Measurements from ENCODE around the gene CFAP73. TPM values are rescaled to one million over a fixed set of nuclear protein-coding genes. Genes with fewer than 3 reads are reported as not detected.

The CFAP73 gene
- total and polyA plus RNA-seq, 2 experiments from 2014 or later, result 0.50 to 0.59 TPM

- Histone ChIP-seq H3K4me1 (ENCODE audit: insufficient read depth) (peaks cover 14% of the 10 kb centered on the region; the same call in 1 of the 2 replicates), H4K20me1 (replicated peaks; ENCODE audit: insufficient read depth) (peaks cover 6% of the 10 kb centered on the region; the same call in 1 of the 2 replicates), H3K27ac (ENCODE audit: low read depth) (no peak overlapping the region), H3K4me2 (no peak overlapping the region), H3F3A (replicated peaks; ENCODE audit: low read depth) (peaks cover 17% of the 10 kb centered on the region), H3K4me3 (no peak overlapping the region), H3K79me2 (replicated peaks; ENCODE audit: insufficient read depth) (no peaks in the 10 kb centered on the region), H3K27me3 (ENCODE audit: insufficient read depth) (peaks cover 7% of the 10 kb centered on the region), H3K9me2 (ENCODE audit: insufficient read depth) (no peaks in the 10 kb centered on the region), H2AFZ (no peak overlapping the region), H3K36me3 (ENCODE audit: insufficient read depth) (no peaks in the 10 kb centered on the region; the same call in 1 of the 2 replicates)
- Mint-ChIP-seq H3K27me3 (ENCODE audit: insufficient read depth, low read depth, poor library complexity) (peaks cover 34% of the 10 kb centered on the region), H3K9me3 (peaks cover 3% of the 10 kb centered on the region; the same call in 1 of the 3 replicates), H3K27ac (no peak overlapping the region; the same call in 1 of the 2 replicates), H3K36me3 (ENCODE audit: low read depth) (peaks cover 56% of the 10 kb centered on the region), H3K4me3 (no peak overlapping the region), H3K4me1 (peaks cover 25% of the 10 kb centered on the region)
- TF ChIP-seq CTCF (conservative IDR thresholded peaks at IDR 0.05; ENCODE audit: low read depth in 2 of 2) (no peak), CREB1 (CRISPR knock-in tag; IDR thresholded peaks at IDR 0.05; ENCODE audit: low read depth) (no peak), ZNF462 (CRISPR knock-in tag; IDR thresholded peaks at IDR 0.05) (no peak), ETS1 (IDR thresholded peaks at IDR 0.05) (no peak), STAT1 (IDR thresholded peaks at IDR 0.05; ENCODE audit: unreplicated experiment) (no peak), EZH2 (IDR thresholded peaks at IDR 0.05; ENCODE audit: low read depth, unreplicated experiment) (no peak), NANOG (IDR thresholded peaks at IDR 0.05; ENCODE audit: borderline replicate concordance) (no peak), JUNB (IDR thresholded peaks at IDR 0.05; ENCODE audit: unreplicated experiment) (no peak), ZNF331 (CRISPR knock-in tag; IDR thresholded peaks at IDR 0.05; ENCODE audit: low read depth) (no peak), ZNF114 (CRISPR knock-in tag; IDR thresholded peaks at IDR 0.05) (no peak), EZH2phosphoT487 (IDR thresholded peaks at IDR 0.05; ENCODE audit: unreplicated experiment) (no peak), POLR2AphosphoS5 (IDR thresholded peaks at IDR 0.05; ENCODE audit: low read depth) (no peak), REST (IDR thresholded peaks at IDR 0.05; ENCODE audit: unreplicated experiment) (no peak)
- DNase-seq (ENCODE audit: low spot score), result no peak
- no peak for ATAC-seq
Observed at GRCh38 chr12:113158439-113159203, 9.1 kb downstream of the CFAP73 start.
